Hematopoietic multipotent progenitor cell treated with erythropoietin and hydrocortisone succinate and interleukin-3 and kit ligand, for 6 days (in vitro differentiated cells): ENCODE results near the gene RAB40B.

Experiments used
- DNase-seq: peaks from one replicate; pipeline ENCODE4 v3.0.0-alpha.2; 2015

RAB40B gene

DNA sequence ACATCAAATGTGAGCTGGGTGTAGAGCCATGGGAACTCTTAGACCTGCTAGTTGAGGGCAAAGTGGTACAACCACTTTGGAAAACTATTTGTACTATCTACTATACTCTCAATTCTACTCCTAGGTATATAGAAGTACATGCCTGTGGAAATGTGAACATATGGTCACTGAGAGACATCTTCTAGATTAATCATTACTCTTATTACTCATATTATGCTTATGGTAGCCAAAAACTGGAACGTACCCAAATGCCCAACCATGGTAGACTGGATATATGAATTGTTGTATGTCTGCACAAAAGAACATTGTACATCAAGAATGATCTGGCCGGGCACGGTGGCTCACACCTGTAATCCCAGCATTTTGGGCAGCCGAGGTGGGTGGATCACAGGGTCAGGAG lies 53.0 kb downstream of the RAB40B start:
- no peak for DNase-seq

- DNase-seq: no peak
Observed at GRCh38 chr17:82644148-82644547, 54.4 kb downstream of the RAB40B start.

DNA sequence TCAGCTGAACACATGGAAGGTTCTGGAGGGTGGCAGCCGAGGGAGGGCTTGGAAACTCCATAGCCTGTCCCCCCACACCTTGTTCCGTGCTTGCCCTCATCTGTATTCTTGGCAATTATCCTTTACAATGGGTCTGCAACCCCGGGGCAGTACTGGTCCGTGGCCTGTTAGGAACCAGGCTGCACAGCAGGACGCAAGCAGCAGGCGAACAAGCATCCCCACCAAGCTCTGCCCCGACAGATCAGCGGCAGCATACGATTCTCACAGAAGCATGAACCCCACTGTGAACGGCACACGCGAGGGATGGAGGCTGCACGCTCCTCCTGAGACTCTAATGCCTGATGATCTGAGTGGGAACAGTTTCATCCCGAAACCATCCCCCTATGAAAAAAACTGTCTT lies 56.5 kb downstream of the RAB40B start:
- DNase-seq: no peak

DNA sequence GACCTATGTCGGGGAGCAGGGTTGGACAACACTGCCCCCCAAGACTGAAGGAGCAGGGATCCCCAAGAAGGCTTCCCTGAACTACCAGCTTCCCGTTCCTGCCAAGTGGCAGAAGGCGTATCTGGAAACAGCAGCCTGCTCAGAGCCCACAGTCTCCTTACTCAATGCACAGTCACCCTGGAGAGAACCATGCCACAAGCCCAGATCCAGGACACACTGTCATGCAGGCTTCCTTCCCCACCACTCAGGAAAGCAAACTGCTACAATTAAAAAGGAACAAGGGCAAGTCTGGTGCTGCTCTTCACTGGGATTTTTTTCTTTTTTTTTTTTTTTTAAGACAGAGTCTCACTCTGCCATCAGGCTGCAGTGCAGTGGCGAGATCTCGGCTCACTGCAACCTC lies 58.5 kb downstream of the RAB40B start:
- peak; percentile 27 for DNase-seq

- DNase-seq: no peak
Observed at GRCh38 chr17:82639628-82640027, 58.9 kb downstream of the RAB40B start.

- DNase-seq: no peak
Observed at GRCh38 chr17:82638183-82638773, 60.2 kb downstream of the RAB40B start.

GRCh38 chr17:82636626-82637598 lies 61.6 kb downstream of the RAB40B start:
- DNase-seq: no peak

DNA sequence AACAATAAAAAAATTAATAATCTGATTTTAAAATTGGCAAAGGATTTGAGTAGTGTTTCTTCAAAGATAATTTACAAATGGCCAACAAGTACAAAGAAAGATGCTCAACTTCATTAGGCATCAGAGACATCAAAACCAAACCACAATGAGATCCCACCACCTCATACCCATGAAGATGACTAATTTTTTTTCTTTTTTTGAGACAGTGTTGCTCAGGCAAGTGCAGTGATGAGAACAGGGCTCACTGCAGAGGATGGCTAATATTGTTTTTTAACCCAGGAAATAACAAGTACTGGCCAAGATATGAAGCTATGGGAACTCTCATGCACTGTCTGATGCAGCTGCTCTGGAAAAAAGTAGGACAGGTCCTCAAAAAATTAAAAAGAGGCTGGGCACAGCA lies 65.2 kb downstream of the RAB40B start:
- DNase-seq: no peak

- no peak for DNase-seq
Observed at GRCh38 chr17:82632451-82632850, 66.0 kb downstream of the RAB40B start.

- no peak for DNase-seq
Observed at GRCh38 chr17:82631544-82631943, 67.0 kb downstream of the RAB40B start.

GRCh38 chr17:82630212-82630611 lies 68.3 kb downstream of the RAB40B start:
- DNase-seq: no peak

- no peak for DNase-seq
Observed at GRCh38 chr17:82629748-82630147, 68.8 kb downstream of the RAB40B start.

GRCh38 chr17:82627405-82627804 lies 71.1 kb downstream of the RAB40B start:
- DNase-seq: no peak

GRCh38 chr17:82623707-82624106 lies 74.8 kb downstream of the RAB40B start:
- DNase-seq: peak; percentile 72

DNA sequence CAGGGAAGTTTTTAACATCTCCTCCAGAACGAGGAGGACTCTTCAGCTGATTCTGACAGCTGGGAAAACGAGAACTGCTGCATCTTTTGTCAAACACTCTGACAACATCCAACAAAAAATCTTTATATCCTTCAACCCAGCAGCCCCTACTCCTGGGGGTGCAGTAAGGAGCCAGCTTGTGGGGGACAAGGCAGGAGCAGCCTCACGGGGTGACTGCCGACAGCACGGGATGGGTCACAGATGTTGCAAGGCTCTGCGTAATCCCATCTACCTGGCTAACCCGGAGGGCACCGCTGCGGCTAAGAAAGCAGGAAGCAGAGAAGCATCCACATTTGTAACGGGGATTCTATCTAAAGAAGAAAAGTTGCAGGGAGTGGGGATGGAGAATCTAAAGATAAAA lies 78.9 kb downstream of the RAB40B start:
- DNase-seq: no peak

GRCh38 chr17:82619211-82619610 lies 79.3 kb downstream of the RAB40B start:
- DNase-seq: no peak

GRCh38 chr17:82616021-82616711 lies 82.3 kb downstream of the RAB40B start:
- DNase-seq: no peak

GRCh38 chr17:82615084-82616020 lies 83.1 kb downstream of the RAB40B start:
- DNase-seq: no peak

DNA sequence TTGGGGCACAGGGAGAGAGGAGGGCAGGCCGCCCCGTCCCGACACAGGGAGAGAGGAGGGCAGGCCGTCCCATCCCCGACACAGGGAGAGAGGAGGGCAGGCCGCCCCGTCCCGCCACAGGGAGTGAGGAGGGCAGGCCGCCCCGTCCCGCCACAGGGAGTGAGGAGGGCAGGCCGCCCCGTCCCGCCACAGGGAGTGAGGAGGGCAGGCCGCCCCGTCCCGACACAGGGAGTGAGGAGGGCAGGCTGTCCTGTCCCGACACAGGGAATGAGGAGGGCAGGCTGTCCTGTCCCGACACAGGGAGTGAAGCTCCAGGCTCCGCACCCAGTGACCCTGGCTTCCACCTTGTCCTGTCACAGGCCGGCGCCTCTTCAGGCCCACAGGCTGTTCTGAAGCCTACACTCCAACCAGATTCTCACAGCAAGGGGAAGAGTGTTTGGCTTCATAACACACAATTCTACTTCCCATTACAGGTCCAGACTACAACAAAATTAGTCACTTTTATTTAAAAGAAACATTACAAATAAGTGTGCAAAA lies 84.3 kb downstream of the RAB40B start:
- DNase-seq: no peak

- no peak for DNase-seq
Observed at GRCh38 chr17:82613283-82614094, 85.0 kb downstream of the RAB40B start.
